Hematopoietic multipotent progenitor cell treated with erythropoietin and hydrocortisone succinate and interleukin-3 and kit ligand, for 4 days (in vitro differentiated cells): ENCODE results near the gene SSBP1.
A peak's percentile ranks its signal among the peaks of the same experiment; 100 is the strongest.

Experiments
- DNase-seq: peaks from one replicate; pipeline ENCODE4 v3.0.0-alpha.2; 2015

SSBP1 gene

GRCh38 chr7:141785706-141786552, 47.8 kb downstream of the SSBP1 start:
- DNase-seq, result peak; percentile 82

DNA sequence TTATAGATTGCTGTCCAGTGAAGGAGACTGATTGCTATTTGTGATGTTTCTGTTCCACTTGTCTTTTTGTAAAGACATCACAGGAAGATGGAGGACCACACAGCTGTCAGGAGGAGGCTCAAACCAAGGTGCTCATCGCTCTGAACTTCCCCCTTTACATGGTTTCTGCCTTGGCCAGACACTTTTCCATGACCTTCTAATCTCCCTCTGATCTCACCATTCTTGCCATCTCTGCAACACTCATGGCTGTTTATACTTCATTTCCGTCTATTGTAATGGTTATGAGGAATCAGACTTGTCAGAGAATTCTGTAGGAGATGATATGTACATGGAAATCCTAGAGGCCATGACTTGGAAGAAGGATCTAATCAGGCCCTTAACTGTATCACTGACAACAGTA, 50.1 kb downstream of the SSBP1 start:
- no peak for DNase-seq

DNA sequence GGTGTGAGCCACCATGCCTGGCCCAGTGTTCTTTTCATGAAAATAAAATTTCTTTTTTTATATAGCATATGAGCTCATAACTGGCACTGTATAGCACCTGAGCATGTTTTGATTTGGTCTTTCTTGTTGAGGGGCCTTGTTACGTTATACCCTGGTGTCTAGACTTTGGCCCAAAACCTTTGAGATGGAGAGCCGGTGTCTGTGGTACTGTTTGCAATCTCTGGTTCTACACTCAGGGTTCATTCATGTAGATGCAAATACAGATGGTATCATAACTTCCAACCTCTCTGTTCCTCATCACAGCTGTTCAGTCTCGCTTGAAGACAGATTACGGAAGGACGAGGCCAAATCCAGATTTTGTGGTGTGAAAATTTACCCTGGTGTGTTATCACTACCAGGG, 51.8 kb downstream of the SSBP1 start, which contains the start of gene TAS2R5:
Gene TAS2R5, plus strand, starts transcription at position 301 of the 400 bp plus-strand sequence. CDS start 145 bp downstream, outside the sequence.
- no peak for DNase-seq

GRCh38 chr7:141792526-141792925, 54.4 kb downstream of the SSBP1 start:
- DNase-seq, result no peak
